ENCODE results near the gene SIGLEC14.

GRCh38 chr19:51628153-51628939 is 18.3 kb downstream of the SIGLEC14 start:
- TF ChIP-seq, protein P1, sequence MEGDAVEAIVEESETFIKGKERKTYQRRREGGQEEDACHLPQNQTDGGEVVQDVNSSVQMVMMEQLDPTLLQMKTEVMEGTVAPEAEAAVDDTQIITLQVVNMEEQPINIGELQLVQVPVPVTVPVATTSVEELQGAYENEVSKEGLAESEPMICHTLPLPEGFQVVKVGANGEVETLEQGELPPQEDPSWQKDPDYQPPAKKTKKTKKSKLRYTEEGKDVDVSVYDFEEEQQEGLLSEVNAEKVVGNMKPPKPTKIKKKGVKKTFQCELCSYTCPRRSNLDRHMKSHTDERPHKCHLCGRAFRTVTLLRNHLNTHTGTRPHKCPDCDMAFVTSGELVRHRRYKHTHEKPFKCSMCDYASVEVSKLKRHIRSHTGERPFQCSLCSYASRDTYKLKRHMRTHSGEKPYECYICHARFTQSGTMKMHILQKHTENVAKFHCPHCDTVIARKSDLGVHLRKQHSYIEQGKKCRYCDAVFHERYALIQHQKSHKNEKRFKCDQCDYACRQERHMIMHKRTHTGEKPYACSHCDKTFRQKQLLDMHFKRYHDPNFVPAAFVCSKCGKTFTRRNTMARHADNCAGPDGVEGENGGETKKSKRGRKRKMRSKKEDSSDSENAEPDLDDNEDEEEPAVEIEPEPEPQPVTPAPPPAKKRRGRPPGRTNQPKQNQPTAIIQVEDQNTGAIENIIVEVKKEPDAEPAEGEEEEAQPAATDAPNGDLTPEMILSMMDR (IDR thresholded peaks at IDR 0.05): no peak
- no peak for TF ChIP-seq POLR2A (IDR thresholded peaks at IDR 0.05)
